Measurements from ENCODE around the gene RFXANK. TPM values are rescaled to one million over a fixed set of nuclear protein-coding genes. Genes with fewer than 3 reads are reported as not detected.

RFXANK gene
- total and polyA plus RNA-seq, 9 of the 15 experiments (the other 6 are each of a cell fraction or from before 2014, with no cell fraction given) = 68.6 to 181 (median 150) TPM

DNA sequence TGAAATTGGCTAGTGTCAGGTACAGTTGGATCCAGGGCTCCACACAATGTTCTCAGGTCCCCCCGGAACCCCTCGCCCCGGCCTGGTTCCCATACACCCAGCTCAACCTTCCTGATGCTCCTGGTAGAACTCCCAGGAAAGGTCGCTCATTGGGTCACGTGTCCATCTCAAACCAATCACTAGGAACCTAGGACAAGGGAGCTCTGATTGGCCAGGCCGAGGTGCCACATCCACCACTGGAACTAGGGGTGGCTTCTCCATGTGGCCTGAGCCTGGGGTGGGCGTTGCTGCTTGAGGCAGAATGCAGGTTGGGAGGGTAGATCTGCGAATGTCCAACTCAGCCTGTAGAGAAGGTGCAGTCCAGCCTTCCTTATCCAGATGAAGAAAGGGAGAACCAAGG lies 15.1 kb upstream of the RFXANK start:
- no peak overlapping the region for H2AFZ ChIP-seq (ENCODE audit: low read depth, low read length)
- 0 out of 4 replicates have a peak overlapping the region, but pooled peaks of 1 of the 2 experiments have one; percentile 10 for H3K9ac ChIP-seq (ENCODE audit: insufficient read depth in 1 of 2, low read depth in 2 of 2, low read length in 2 of 2)
- POLR2A ChIA-PET = no interaction called here
- no peaks in the 10 kb centered on the region for H3K27me3 ChIP-seq (ENCODE audit: control insufficient read depth in 2 of 2, insufficient read depth in 2 of 2, low read length in 2 of 2)
- H3K9me3 ChIP-seq (replicated peaks; ENCODE audit: control insufficient read depth, insufficient read depth, low read depth, low read length) = no peaks in the 10 kb centered on the region
- no peak overlapping the region for H3K4me3 ChIP-seq
- DNase-seq (ENCODE audit: extremely low read depth in 1 of 4, low spot score in 3 of 4) (peak; percentile 25 to 61 (median 54)), FAIRE-seq (no peak), ATAC-seq (no peak)
- H3K4me1 ChIP-seq (replicated peaks in 1 of 2; ENCODE audit: control insufficient read depth in 2 of 2, insufficient read depth in 2 of 2, low read length in 2 of 2) = peaks cover 23 to 37% of the 10 kb centered on the region in 2 experiments
- 67% methylated on average over 8 of the region's 8 CpGs for WGBS (ENCODE audit: insufficient coverage, low coverage, missing lambda C conversion rate)
- no peaks in the 10 kb centered on the region for H4K20me1 ChIP-seq (replicated peaks; ENCODE audit: control insufficient read depth, insufficient read depth, low read length)
- in situ Hi-C loops (cut with MboI) (no loop called here), intact Hi-C loops (cut with micrococcal nuclease) (no loop called here)
- no peak overlapping the region for H3K4me2 ChIP-seq (ENCODE audit: insufficient read depth, low read length)
- no peak overlapping the region for H3K27ac ChIP-seq (ENCODE audit: extremely low read depth, low read depth, low read length)
- BruUV-seq (replicated peaks) = no TSS peak
- peaks cover 25% of the 10 kb centered on the region; the same call in 1 of the 3 replicates for H3K36me3 ChIP-seq (ENCODE audit: control insufficient read depth, insufficient read depth, low read length)
- no peaks in the 10 kb centered on the region for H3K79me2 ChIP-seq (ENCODE audit: control insufficient read depth, insufficient read depth, low read length)
- peaks cover 9% of the 10 kb centered on the region for H3K9me1 ChIP-seq (ENCODE audit: control insufficient read depth, insufficient read depth, low read length)
- CTCF ChIA-PET (ENCODE audit: low intra/inter-chr PET ratio) = interaction anchor here (1.0 kb wide), 1 partner anchor 48 kb away, joined by 3 read pairs; no protein-coding TSS in a partner anchor
- TF ChIP-seq JUN (IDR thresholded peaks at IDR 0.05; ENCODE audit: borderline replicate concordance, low read depth, low read length) (no peak), JUN (CRISPR knock-in tag; IDR thresholded peaks at IDR 0.05; ENCODE audit: borderline replicate concordance) (no peak), MCM2 (IDR thresholded peaks at IDR 0.05; ENCODE audit: low read depth) (no peak), ZNF212 (CRISPR knock-in tag; IDR thresholded peaks at IDR 0.05) (no peak), C11orf30 (IDR thresholded peaks at IDR 0.05; ENCODE audit: low read depth) (no peak), NONO (IDR thresholded peaks at IDR 0.05; ENCODE audit: low read depth in 2 of 2, low read length in 1 of 2) (no peak), RAD51 (IDR thresholded peaks at IDR 0.05; ENCODE audit: borderline replicate concordance, low read depth) (peak; percentile 81), ESRRB (CRISPR knock-in tag; IDR thresholded peaks at IDR 0.05; ENCODE audit: borderline replicate concordance) (no peak)
- TF ChIP-seq, protein P1, sequence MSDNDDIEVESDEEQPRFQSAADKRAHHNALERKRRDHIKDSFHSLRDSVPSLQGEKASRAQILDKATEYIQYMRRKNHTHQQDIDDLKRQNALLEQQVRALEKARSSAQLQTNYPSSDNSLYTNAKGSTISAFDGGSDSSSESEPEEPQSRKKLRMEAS (CRISPR knock-in tag; IDR thresholded peaks at IDR 0.05) = 0 out of 2 replicates have a peak, but pooled peaks have one; percentile 17
- TF ChIP-seq, protein P2, sequence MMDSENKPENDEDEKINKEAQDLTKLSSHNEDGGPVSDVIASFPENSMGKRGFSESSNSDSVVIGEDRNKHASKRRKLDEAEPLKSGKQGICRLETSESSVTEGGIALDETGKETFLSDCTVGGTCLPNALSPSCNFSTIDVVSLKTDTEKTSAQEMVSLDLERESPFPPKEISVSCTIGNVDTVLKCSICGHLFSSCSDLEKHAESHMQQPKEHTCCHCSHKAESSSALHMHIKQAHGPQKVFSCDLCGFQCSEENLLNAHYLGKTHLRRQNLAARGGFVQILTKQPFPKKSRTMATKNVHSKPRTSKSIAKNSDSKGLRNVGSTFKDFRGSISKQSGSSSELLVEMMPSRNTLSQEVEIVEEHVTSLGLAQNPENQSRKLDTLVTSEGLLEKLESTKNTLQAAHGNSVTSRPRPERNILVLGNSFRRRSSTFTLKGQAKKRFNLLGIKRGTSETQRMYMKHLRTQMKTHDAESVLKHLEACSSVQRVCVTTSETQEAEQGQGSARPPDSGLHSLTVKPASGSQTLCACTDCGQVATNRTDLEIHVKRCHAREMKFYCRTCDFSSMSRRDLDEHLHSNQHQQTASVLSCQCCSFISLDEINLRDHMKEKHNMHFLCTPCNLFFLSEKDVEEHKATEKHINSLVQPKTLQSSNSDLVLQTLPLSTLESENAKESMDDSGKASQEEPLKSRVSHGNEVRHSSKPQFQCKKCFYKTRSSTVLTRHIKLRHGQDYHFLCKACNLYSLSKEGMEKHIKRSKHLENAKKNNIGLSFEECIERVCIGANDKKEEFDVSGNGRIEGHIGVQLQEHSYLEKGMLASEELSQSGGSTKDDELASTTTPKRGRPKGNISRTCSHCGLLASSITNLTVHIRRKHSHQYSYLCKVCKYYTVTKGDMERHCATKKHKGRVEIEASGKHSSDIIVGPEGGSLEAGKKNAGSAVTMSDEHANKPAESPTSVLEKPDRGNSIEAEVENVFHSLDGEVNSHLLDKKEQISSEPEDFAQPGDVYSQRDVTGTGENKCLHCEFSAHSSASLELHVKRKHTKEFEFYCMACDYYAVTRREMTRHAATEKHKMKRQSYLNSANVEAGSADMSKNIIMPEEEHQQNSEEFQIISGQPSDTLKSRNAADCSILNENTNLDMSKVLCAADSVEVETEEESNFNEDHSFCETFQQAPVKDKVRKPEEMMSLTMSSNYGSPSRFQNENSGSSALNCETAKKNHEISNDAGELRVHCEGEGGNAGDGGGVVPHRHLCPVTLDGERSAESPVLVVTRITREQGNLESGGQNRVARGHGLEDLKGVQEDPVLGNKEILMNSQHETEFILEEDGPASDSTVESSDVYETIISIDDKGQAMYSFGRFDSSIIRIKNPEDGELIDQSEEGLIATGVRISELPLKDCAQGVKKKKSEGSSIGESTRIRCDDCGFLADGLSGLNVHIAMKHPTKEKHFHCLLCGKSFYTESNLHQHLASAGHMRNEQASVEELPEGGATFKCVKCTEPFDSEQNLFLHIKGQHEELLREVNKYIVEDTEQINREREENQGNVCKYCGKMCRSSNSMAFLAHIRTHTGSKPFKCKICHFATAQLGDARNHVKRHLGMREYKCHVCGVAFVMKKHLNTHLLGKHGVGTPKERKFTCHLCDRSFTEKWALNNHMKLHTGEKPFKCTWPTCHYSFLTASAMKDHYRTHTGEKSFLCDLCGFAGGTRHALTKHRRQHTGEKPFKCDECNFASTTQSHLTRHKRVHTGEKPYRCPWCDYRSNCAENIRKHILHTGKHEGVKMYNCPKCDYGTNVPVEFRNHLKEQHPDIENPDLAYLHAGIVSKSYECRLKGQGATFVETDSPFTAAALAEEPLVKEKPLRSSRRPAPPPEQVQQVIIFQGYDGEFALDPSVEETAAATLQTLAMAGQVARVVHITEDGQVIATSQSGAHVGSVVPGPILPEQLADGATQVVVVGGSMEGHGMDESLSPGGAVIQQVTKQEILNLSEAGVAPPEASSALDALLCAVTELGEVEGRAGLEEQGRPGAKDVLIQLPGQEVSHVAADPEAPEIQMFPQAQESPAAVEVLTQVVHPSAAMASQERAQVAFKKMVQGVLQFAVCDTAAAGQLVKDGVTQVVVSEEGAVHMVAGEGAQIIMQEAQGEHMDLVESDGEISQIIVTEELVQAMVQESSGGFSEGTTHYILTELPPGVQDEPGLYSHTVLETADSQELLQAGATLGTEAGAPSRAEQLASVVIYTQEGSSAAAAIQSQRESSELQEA (IDR thresholded peaks at IDR 0.05; ENCODE audit: low read depth) = no peak

Data from K562 (cell line).